ENCODE results near the gene GSTP1.

DNA sequence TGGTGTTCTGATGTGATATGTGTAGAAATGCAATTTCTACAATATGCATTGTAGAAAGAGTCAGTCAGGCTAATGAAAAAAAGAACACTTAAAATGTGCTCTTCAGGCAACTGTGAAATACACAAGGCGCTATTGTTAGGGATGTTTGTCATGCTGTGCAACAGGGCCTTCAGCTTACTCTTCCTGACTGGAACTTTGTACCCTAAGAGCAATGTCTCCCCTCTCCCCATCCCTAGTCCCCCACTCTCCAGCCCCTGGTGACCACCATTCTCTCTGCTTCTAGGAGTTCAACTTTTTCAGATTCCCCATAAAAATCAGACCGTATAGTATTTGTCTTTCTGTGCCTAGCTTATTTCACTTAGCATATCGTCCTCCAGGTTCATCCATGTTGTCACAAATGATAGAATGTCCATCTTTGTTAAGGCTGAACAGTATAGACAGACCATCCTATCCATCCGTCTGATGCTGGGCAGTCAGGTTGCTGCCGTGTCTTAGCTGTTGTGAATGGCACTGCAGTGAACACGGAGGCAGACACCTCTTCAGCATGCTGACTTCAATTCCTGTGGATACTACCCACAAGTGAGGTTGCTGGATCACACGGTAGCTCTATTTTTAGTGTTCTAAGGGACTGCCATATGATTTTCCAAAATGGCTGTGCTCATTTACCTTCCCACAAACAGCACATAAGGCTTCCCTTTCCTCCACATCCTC, 33.8 kb downstream of the GSTP1 start:
- no peak for TF ChIP-seq POLR2AphosphoS5 (IDR thresholded peaks at IDR 0.05)
- TF ChIP-seq, protein P1, sequence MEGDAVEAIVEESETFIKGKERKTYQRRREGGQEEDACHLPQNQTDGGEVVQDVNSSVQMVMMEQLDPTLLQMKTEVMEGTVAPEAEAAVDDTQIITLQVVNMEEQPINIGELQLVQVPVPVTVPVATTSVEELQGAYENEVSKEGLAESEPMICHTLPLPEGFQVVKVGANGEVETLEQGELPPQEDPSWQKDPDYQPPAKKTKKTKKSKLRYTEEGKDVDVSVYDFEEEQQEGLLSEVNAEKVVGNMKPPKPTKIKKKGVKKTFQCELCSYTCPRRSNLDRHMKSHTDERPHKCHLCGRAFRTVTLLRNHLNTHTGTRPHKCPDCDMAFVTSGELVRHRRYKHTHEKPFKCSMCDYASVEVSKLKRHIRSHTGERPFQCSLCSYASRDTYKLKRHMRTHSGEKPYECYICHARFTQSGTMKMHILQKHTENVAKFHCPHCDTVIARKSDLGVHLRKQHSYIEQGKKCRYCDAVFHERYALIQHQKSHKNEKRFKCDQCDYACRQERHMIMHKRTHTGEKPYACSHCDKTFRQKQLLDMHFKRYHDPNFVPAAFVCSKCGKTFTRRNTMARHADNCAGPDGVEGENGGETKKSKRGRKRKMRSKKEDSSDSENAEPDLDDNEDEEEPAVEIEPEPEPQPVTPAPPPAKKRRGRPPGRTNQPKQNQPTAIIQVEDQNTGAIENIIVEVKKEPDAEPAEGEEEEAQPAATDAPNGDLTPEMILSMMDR (IDR thresholded peaks at IDR 0.05), result no peak
